HG03025 (cell line): ENCODE measurements around the gene TCF3.

ENCODE experiments used
- ATAC-seq: cut with Tn5 transposase; IDR thresholded peaks from one replicate; pipeline ENCODE4 v1.9.1; 2021; ENCODE audit warnings: mild to moderate bottlenecking, moderate library complexity; ENCODE audit not compliant: unreplicated experiment, low FRiP score

The TCF3 gene

DNA sequence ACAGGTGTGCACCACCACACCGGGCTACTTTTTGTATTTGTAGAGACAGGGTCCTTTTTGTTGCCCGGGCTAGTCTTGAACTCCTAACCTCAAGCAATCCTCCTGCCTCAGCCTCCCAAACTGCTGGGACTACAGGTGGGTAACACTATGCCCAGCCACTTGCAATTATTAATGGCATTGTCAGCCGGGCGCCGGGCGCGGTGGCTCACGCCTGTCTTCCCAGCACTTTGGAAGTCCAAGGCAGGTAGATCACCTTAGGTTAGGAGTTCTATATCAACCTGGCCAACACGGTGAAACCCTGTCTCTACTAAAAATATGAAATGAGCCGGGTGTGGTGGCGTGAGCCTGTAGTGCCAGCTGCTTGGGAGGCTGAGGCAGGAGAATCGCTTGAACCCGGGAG lies 81.6 kb downstream of the TCF3 start:
- ATAC-seq, result no peak

DNA sequence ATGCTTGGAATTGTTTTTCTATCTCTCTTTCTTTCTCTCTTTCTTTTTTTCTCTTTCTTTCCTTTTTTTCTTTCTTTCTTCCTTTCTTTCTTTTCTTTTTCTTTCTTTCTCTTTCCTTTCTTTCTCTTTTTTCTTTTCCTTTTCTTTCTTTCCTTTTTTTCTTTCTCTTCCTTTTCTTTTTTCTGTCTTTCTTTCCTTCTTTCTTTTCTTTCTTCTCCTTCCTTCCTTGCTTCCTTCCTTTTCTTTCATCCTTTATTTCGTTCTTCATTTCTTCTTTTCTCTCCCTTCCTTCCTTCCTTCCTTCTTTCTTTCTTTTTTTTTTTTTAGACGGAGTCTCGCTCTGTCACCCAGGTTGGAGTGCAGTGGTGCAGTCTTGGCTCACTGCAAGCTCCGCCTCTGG lies 82.4 kb downstream of the TCF3 start:
- no peak for ATAC-seq

DNA sequence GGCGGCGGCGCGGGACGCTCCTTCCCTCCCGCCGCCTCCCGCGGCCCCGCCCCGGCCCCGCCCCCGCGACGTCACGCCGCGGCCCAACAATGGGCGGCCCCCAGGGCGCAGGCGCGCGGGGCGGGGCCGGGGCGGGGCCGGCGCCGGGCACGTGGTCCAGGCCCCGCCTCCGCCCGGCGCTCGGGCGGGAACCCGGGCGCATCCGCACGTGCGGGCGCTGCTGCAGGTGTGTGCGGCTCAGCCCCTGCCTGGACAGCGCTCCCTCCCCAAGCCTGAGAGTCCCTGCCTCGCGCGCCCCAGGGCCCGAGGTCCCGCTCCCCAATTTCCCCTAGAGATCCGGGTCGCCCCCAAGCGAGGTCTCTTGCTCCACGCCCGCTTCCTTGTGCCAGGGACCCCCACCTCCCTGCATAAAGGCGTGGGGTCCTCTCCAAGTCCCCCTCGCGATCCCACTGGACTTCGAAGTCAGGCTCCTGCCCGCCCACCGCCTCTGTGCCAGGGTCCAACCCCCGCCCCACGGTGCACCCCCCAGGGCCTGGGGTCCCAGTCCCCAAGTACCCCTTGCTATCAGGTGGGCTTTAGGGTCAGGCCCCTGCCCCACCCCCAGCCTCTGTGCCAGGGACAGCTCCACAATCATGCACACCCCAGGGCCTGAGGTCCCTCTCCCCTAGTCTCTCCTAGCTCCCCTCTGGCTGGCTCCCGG lies 83.9 kb downstream of the TCF3 start, which contains the start of gene MEX3D:
Gene MEX3D, minus strand, starts transcription at position 6 of the 700 bp plus-strand sequence. CDS start 267 bp downstream, outside the sequence.
- peak; percentile 50 for ATAC-seq

DNA sequence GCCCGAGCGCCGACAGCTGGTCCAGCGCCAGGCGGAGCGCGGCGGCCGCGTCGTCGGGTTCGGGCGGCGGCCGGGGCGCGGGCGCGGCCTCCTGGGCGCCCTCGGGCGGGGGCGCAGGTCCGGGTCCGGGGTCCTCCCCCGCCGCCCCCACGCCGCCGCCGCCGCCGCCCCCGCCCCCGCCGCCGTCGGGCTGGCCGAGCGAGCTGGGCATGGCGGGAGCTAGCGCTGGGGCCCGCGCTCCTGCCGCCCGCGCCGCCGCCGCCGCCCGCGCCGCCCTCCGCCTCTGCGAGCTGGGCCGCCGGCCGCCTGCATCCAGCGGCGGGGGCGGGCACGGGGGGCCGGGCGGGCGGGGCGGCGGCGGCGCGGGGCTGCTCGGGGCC lies 84.6 kb downstream of the TCF3 start:
- no peak for ATAC-seq

DNA sequence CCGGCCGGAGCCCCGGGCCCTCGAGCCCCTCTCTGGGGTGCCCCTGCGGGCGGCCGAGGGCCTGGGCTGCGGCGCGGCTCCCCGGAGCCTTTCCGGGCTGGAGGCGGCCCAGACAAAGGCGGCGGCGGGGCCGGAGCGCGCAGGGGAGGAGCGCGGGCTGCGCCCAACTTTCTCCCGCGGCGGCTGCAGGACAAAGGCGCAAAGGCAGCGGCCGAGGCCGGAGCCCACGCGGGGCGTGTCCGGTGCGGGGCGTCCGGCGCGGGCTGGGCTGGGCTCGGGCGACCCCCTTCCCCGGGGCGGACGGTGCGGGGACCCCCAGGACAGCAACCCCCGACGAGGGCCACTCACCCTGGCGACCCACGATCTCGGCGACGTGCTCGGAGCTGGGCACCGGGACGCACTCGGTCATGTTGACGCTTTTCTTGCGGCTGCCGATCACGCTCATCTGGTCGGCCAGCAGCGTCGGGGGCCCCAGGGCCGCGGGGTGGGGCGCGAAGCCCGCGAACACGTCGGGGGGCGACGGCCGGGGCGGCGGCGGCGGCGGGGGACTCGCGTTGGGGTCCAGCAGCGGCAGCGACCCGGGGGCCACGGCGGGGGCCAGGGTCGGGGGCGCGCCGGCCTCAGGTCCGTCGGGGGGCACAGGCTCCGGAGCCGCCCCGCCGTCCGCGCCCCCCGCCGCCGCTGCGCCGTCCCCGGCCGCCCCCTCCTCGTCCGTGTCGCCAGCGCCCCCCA lies 85.1 kb downstream of the TCF3 start:
- ATAC-seq, result no peak

DNA sequence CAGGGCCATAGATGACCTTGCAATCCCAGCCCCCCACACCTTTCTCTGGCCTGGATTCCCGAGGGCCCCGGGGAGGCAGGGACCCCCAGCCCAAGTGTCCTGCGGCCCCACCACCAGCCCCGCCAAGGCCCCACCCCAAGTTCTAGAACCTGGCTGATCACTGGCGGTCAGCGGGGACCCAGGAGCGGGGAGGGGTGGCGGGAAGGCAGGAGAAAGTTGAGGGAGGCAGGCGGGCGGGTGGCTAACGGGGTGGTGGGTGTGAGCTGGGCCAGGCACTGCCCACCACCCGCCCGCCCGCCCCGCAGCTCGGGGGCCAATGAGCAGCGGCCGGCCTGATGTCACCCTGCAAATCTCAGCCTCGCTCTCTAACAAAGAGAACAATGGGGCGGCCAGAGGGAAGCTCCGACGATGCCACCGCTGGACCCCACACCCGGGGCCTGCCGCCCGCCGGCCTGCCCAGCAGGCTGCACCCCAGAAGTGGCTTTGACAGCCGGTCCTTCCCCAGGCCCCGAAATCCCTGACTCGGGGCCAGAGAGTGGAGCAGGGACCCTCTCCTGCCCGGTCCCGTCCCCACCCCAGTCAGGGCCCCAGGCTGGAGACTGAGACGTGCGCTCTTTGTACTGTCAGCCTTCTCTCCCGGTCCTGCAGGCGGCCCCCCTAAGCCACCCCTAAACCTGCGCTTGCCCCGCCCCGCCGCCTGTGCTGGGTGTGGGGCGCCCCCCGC lies 85.9 kb downstream of the TCF3 start:
- ATAC-seq, result no peak

DNA sequence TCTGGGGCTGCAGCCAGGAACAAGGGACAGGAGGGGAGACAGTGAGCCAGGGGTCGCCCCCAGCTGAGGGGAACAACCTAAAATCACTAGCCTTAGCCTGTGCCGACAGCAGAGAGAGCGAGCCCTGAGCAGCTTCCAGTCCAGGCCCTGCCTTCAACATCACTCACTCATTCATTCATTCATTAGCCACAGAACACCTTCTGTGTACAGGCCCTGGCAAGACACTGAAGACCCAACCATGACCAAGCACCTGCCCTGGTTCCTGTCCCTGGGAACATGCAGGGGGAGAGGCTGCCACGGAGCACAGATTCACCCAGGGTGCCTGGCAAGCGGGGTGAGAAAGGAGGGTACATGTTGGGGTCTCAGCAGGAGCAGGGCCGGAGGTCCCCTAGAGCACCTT lies 89.2 kb downstream of the TCF3 start:
- no peak for ATAC-seq

DNA sequence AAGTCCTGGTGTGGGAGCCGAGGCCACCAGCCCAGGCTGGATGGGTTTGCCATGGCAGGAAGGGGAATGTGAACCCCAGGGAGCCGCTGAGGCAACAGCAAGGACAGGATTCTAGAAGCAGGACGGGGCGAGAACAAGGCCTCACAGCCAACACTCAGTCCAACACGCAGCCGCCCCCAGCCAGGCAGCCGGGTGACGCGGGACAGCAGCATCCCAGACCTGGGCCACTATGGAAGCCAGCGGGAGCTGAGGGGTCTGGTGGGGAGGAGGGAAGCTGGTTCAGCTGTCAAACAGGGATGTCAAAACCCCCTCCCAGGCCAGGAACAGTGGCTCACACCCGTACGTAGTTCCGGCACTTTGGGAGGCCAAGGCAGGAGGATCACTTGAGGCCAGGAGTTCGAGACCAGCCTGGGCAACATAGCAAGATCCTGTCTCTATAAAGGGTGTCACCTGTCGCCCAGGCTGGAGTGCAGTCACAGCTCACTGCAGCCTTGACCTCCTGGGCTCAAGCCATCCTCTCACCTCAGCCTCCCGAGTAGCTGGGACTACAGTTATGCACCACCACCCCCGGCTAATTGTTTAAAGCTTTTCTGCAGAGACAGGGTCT lies 91.1 kb downstream of the TCF3 start:
- no peak for ATAC-seq

DNA sequence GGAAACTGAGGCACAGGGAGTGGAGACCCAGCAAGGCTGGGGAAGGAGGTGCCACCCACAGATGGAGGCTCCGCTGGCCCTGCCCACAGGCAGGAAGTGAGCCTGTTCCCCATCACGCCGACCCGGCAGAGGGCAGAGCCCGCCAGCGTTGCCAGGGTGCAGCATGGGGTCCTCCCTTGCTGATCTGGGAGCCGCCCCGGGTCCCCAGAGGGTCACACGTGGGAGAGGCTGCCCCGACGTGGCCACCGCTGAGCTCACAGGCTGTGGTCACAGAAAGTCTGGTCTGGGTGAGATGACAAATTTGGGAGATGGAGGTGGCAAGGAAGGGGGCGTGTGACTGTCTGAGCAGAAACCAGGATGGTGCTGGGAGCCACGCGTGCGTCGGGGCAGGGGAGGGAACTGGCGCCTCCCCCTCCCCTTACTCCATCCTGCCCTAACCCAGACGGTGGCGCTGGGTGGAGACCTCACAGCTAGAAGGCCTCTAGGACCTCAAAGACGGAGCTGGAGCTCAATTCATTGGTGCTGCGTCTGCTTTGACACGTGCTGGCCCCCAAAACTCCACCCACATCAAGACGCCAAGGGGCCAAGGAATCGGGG lies 92.0 kb downstream of the TCF3 start:
- ATAC-seq, result no peak
